Ascending aorta (tissue), 2 donors: ENCODE measurements around the gene EMP3. TPM values are rescaled to one million over a fixed set of nuclear protein-coding genes. Genes with fewer than 3 reads are reported as not detected.

ENCODE experiments used
- DNase-seq, 2 donors: peaks; one replicate each; pipeline ENCODE4 v3.0.0-alpha.2; 2019; ENCODE audit warnings: low spot score in 2 of 2
- H3K27ac ChIP-seq, 2 donors: fragments of 200-600 bp; sonication (generic); one replicate each; pipeline ENCODE4 v1.5.1; 2016 to 2017; ENCODE audit warnings: mild to moderate bottlenecking in 1 of 2
- H3K27me3 ChIP-seq: fragments of 200-600 bp; sonication (generic); one replicate; pipeline ENCODE4 v1.5.1; 2017
- H3K36me3 ChIP-seq, 2 donors: fragments of 200-600 bp; sonication (generic); one replicate each; pipeline ENCODE4 v1.5.1; 2016
- H3K4me1 ChIP-seq, 2 donors: fragments of 200-600 bp; sonication (generic); one replicate each; pipeline ENCODE4 v1.5.1; 2016 to 2017; ENCODE audit warnings: mild to moderate bottlenecking in 1 of 2
- H3K4me3 ChIP-seq, 2 donors: fragments of 200-600 bp; sonication (generic); one replicate each; pipeline ENCODE4 v1.5.1; 2016 to 2017; ENCODE audit warnings: mild to moderate bottlenecking in 1 of 2
- H3K9me3 ChIP-seq, 2 donors: fragments of 200-600 bp; sonication (generic); one replicate each; pipeline ENCODE4 v1.5.1; 2016
- intact Hi-C: fragments of 100-400 bp; cut with DNase I; formaldehyde crosslinking; loops from one replicate; pipeline ENCODE4 v1.15.1; 2023
- total RNA-seq: library from RNA; depleted of rRNA; stranded (reverse); fragments of >200 nt; gene quantifications from one replicate; pipeline ENCODE4 v1.1.0, GENCODE V29; 2016
- TF ChIP-seq, protein P1 (sequence below), 3 experiments: fragments of 200-600 bp in 2 of 3; fragments of 450-650 bp in 1 of 3; sonication (generic) in 2 of 3; IDR thresholded peaks; one replicate each; pipeline ENCODE4 v1.5.1; 2016 to 2019; ENCODE audit warnings: antibody characterized with exemption in 3 of 3, mild to moderate bottlenecking in 1 of 3, moderate library complexity in 1 of 3

EMP3 gene
- total RNA-seq, 1 donor from 2014 or later, result 18.2 TPM

DNA sequence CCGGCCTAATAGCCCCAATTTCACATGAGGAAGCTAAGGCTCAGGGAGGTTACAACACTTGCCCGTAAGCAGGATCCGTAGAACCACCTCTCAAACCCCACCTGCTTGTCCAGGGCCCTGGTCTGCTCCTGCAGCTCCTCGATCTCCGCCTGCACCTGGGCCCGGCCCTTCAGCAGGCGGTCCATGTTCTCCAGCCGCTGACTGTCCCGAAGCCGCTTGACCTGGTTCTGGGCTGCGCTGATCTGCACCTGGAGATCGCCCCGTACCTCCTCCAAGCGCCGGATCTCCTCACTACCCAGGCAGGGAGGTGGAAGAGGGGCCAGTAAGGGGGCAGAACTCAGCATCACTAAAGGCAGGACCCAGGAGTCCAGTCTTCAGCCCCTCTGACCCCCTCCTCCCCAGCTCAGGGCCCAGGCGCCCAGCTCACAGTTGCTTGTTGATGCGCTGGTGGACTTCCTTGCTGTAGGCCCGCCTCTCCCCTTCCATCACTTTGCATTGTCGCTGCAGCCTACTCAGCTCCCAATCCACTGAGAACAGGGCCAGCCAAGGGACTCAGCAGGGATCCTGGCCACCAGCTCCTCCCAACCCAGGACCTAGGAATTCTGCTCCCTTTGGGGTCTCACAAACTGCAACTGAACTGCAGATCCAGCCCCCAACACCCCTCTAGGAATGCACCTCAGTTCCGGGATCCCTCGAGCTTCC is 6.9 kb upstream of the EMP3 start:
- TF ChIP-seq, protein P1, sequence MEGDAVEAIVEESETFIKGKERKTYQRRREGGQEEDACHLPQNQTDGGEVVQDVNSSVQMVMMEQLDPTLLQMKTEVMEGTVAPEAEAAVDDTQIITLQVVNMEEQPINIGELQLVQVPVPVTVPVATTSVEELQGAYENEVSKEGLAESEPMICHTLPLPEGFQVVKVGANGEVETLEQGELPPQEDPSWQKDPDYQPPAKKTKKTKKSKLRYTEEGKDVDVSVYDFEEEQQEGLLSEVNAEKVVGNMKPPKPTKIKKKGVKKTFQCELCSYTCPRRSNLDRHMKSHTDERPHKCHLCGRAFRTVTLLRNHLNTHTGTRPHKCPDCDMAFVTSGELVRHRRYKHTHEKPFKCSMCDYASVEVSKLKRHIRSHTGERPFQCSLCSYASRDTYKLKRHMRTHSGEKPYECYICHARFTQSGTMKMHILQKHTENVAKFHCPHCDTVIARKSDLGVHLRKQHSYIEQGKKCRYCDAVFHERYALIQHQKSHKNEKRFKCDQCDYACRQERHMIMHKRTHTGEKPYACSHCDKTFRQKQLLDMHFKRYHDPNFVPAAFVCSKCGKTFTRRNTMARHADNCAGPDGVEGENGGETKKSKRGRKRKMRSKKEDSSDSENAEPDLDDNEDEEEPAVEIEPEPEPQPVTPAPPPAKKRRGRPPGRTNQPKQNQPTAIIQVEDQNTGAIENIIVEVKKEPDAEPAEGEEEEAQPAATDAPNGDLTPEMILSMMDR (IDR thresholded peaks at IDR 0.05), result no peak
- no peak overlapping the region for H3K27ac ChIP-seq
- no peaks in the 10 kb centered on the region for H3K27me3 ChIP-seq
- no peak for DNase-seq
- H3K4me3 ChIP-seq, result no peak overlapping the region
- H3K4me1 ChIP-seq, result peaks cover 0 to 15% of the 10 kb centered on the region in 2 donors
- no peaks in the 10 kb centered on the region for H3K36me3 ChIP-seq
- intact Hi-C loops, result no loop called here
- no peaks in the 10 kb centered on the region for H3K9me3 ChIP-seq

DNA sequence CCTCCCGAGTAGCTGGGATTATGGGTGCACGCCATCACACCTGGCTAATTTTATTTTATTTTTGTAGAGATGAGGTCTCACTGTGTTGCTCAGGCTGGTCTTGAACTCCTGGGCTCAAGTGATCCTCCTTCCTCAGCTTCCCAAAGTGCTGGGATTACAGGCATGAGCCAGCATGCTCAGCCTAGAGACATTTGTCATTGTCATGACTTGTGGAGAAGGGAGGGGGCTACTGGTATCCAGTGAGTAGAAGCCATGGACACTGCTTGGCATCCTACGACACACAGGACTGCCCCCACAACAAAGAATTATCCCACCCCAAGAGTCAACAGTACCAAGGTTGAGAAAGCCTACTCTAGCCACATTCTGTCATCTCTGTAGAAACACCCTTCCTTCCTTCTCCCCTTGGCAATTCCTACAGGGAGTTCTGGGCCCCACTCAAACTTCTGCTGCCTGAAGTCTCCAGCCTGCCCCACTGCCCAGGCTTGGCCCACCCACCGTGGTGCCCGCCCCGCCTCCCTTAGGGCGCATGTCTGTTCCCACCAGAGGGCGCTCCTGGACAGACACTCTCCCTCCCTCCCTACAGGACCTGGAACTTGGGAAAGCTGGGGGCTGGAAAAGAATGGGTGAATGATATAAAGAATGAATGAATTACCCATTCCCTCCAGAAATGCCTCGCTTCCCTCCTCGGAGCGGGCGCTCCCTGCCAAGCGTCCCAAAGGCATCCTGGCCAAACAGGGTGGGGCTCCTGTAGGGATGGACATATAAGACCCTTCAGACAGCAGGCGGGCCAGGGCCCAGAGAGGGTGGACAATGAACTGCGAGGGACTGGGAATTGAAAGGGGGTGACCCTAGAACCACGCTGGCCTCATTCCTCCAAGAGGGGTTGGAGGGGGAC is 5.5 kb upstream of the EMP3 start:
- Histone ChIP-seq H3K27me3 (no peaks in the 10 kb centered on the region), H3K36me3 (no peaks in the 10 kb centered on the region), H3K4me3 (no peak overlapping the region), H3K9me3 (no peaks in the 10 kb centered on the region), H3K27ac (peak overlapping the region; percentile 33 to 40), H3K4me1 (peaks cover 0 to 19% of the 10 kb centered on the region in 2 donors)
- intact Hi-C loops, result loop anchor here (2.0 kb wide), 1 partner anchor 71 kb away; the partner anchor contains the start of gene KDELR1
- TF ChIP-seq, protein P1 (IDR thresholded peaks at IDR 0.05), result peak; percentile 79 to 88 (median 85)
- DNase-seq, result peak in 1 of 2 donors; percentile 91

DNA sequence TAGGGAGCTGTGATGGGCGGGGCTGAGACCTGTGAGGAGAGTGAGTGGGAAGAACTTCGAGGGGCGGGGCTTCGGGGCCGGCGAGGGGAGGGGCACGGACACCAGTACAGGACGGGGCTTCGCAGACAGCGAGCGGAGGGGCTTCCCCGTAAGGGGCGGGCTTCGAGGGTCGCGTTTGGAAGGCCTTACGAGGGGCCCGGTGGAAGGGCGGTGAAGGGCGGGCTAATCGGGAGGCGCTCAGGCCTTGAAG is 4.1 kb upstream of the EMP3 start:
- Histone ChIP-seq H3K36me3 (no peaks in the 10 kb centered on the region), H3K4me1 (peaks cover 0 to 25% of the 10 kb centered on the region in 2 donors), H3K9me3 (no peaks in the 10 kb centered on the region), H3K27me3 (no peaks in the 10 kb centered on the region), H3K27ac (peak overlapping the region; percentile 97 to 99), H3K4me3 (peak overlapping the region; percentile 55 to 79)
- TF ChIP-seq, protein P1 (IDR thresholded peaks at IDR 0.05), result no peak
- peak; percentile 95 to 98 for DNase-seq
- intact Hi-C loops, result loop anchor here (1.0 to 2.0 kb wide), 4 partner anchors 12 to 148 kb away; partner anchors contain the start of genes CYTH2, KDELR1 and TMEM143

GRCh38 chr19:48321622-48322591 is 3.4 kb upstream of the EMP3 start:
- no peaks in the 10 kb centered on the region for H3K27me3 ChIP-seq
- H3K9me3 ChIP-seq, result no peaks in the 10 kb centered on the region
- peak overlapping the region; percentile 55 to 79 for H3K4me3 ChIP-seq
- TF ChIP-seq, protein P1 (IDR thresholded peaks at IDR 0.05), result no peak
- no peaks in the 10 kb centered on the region for H3K36me3 ChIP-seq
- H3K4me1 ChIP-seq, result peaks cover 0 to 31% of the 10 kb centered on the region in 2 donors
- H3K27ac ChIP-seq, result peak overlapping the region; percentile 97 to 99
- intact Hi-C loops, result loop anchor here (1.0 to 2.0 kb wide), 4 partner anchors 11 to 147 kb away; partner anchors contain the start of genes CYTH2, KDELR1 and TMEM143
- peak; percentile 94 to 99 for DNase-seq
